Upper lobe of left lung (tissue), 6 donors: ENCODE data around the gene ACBD6. TPM values are rescaled to one million over a fixed set of nuclear protein-coding genes. Genes with fewer than 3 reads are reported as not detected.
A peak's percentile ranks its signal among the peaks of the same experiment; 100 is the strongest.

Source experiments
- ATAC-seq, 2 donors: fragments of 200-7000 bp; cut with Tn5 transposase; one replicate each; pipeline ENCODE4 v1.9.1; 2022; ENCODE audit warnings: mild to moderate bottlenecking in 2 of 2, moderate library complexity in 2 of 2; ENCODE audit not compliant: low FRiP score in 2 of 2
- DNase-seq, 2 donors: peaks; one replicate each; pipeline ENCODE4 v3.0.0-alpha.2; 2019 to 2020
- H3K27ac ChIP-seq, 4 donors: fragments of 200-600 bp; sonication (generic); one replicate each; pipeline ENCODE4 v1.5.1; 2016 to 2019
- H3K27me3 ChIP-seq, 4 donors: fragments of 200-600 bp; sonication (generic); one replicate each; pipeline ENCODE4 v1.5.1; 2017 to 2019
- H3K36me3 ChIP-seq, 4 donors: fragments of 200-600 bp; sonication (generic); one replicate each; pipeline ENCODE4 v1.5.1; 2016 to 2019
- H3K4me1 ChIP-seq, 4 donors: fragments of 200-600 bp; sonication (generic); one replicate each; pipeline ENCODE4 v1.5.1; 2018 to 2019
- H3K4me3 ChIP-seq, 4 donors: fragments of 200-600 bp; sonication (generic); one replicate each; pipeline ENCODE4 v1.5.1; 2017 to 2019; ENCODE audit warnings: mild to moderate bottlenecking in 2 of 4, moderate library complexity in 1 of 4
- H3K9me3 ChIP-seq, 4 donors: fragments of 200-600 bp; sonication (generic); one replicate each; pipeline ENCODE4 v1.5.1; 2018 to 2019
- CTCF ChIP-seq, 6 experiments: fragments of 450-650 bp in 4 of 6; fragments of 200-600 bp in 2 of 6; sonication (generic) in 2 of 6; IDR thresholded peaks; one replicate each; pipeline ENCODE4 v1.5.1; 2016 to 2019; ENCODE audit warnings: antibody characterized with exemption in 6 of 6
- EP300 ChIP-seq, 4 donors: sonication (generic); formaldehyde crosslinking; IDR thresholded peaks; one replicate each; pipeline ENCODE4 v1.5.1; 2017; ENCODE audit warnings: antibody characterized with exemption in 4 of 4, control low read depth in 2 of 4
- POLR2A ChIP-seq, 4 donors: fragments of 450-650 bp; IDR thresholded peaks; one replicate each; pipeline ENCODE4 v1.5.1; 2016 to 2017; ENCODE audit warnings: antibody characterized with exemption in 4 of 4, mild to moderate bottlenecking in 2 of 4
- POLR2AphosphoS5 ChIP-seq, 2 donors: sonication (generic); formaldehyde crosslinking; IDR thresholded peaks; one replicate each; pipeline ENCODE4 v1.5.1; 2017; ENCODE audit warnings: antibody characterized with exemption in 2 of 2
- WGBS, 2 donors: methylation state at CpG; one replicate each; pipeline ENCODE4 v1.1.5; 2017 to 2018; 5-methylcytosine and 5-hydroxymethylcytosine counted together
- total RNA-seq, 6 donors: library from RNA; depleted of rRNA in 4 of 6; stranded (reverse); fragments of >200 nt in 4 of 6; gene quantifications; one replicate each; pipeline versions ENCODE4 v1.1.0 to v1.2.1, GENCODE V29; 2016 to 2021
- donor health status: DM: no; HTN: no; CAD: no; lungs with moderate emphysema.
- donor health status: DM: no; HTN: yes; CAD: no; lungs with severe emphysema.

Gene ACBD6
- total RNA-seq, 6 donors from 2014 or later, result 24.9 to 72.3 (median 51.5) TPM

GRCh38 chr1:180484490-180484889 lies 17.9 kb downstream of the ACBD6 start:
- 96 to 99% methylated on average over 8 of the region's 8 CpGs for WGBS, 2 donors
- no peaks in the 10 kb centered on the region for H3K9me3 ChIP-seq
- H3K27me3 ChIP-seq, result no peaks in the 10 kb centered on the region
- DNase-seq (no peak), ATAC-seq (no peak)
- peaks cover 0 to 8% (median 3%) of the 10 kb centered on the region in 4 donors for H3K4me1 ChIP-seq
- no peak for TF ChIP-seq POLR2AphosphoS5 (IDR thresholded peaks at IDR 0.05)
- TF ChIP-seq POLR2A (IDR thresholded peaks at IDR 0.05), result no peak
- TF ChIP-seq CTCF (IDR thresholded peaks at IDR 0.05), result no peak
- no peak for TF ChIP-seq EP300 (IDR thresholded peaks at IDR 0.05)
- peaks cover 0 to 17% (median 4%) of the 10 kb centered on the region in 4 donors for H3K36me3 ChIP-seq
- H3K4me3 ChIP-seq, result no peak overlapping the region
- H3K27ac ChIP-seq, result no peak overlapping the region

DNA sequence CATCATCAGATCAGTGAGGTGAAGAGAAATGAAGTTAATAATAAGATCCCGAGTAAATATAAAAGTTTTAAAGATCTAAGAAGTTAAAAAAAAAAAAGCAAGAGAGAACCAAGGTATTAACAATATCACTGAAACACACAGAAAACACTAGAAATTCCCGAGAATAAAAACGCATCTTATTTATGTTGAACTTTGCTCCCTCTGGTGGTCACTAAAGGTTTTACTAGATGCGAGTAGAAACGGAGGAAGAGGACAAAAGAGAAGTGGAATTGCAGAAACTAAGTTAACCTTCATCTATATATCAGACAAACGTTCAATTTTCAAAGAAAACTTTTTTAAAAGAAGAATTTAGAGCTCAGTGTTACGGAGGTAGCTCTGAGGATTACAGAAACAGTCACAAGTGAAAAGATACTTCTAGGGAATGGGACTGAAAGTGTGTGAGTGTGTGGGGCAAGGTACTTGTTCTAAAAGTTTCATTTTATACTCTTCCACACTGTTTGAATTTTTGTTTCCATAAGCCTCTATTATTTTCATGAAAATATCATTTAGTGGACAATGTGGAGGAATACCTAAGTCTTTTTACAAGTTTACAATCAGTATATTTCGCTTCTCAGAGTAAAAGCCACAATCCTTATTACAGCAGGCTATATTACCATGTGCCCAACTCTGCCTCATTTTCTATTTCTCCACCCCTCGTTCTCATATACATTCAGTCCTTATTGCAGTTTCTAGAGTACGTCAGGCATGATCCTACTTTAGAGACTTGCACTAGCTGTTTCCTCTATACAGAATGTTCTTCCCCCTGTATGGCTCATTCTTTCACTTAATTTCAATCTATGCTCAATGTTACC lies 19.7 kb downstream of the ACBD6 start:
- Histone ChIP-seq H3K4me1 (peaks cover 0 to 8% (median 3%) of the 10 kb centered on the region in 4 donors), H3K27me3 (no peaks in the 10 kb centered on the region), H3K36me3 (peaks cover 0 to 24% (median 4%) of the 10 kb centered on the region in 4 donors), H3K4me3 (no peak overlapping the region), H3K9me3 (no peaks in the 10 kb centered on the region), H3K27ac (no peak overlapping the region)
- ATAC-seq (peak in 1 of 2 donors; percentile 69), DNase-seq (no peak)
- TF ChIP-seq POLR2AphosphoS5 (IDR thresholded peaks at IDR 0.05) (no peak), CTCF (IDR thresholded peaks at IDR 0.05) (peak in 5 of 6 experiments; percentile 46 to 75 (median 54)), POLR2A (IDR thresholded peaks at IDR 0.05) (no peak), EP300 (IDR thresholded peaks at IDR 0.05) (no peak)
- 24 to 26% methylated on average over 10 of the region's 10 CpGs for WGBS, 2 donors

- Histone ChIP-seq H3K4me3 (no peak overlapping the region), H3K36me3 (peaks cover 0 to under 1% (median 0%) of the 10 kb centered on the region in 4 donors), H3K4me1 (no peaks in the 10 kb centered on the region), H3K27ac (no peak overlapping the region), H3K9me3 (no peaks in the 10 kb centered on the region), H3K27me3 (no peaks in the 10 kb centered on the region)
- no peak for TF ChIP-seq POLR2A (IDR thresholded peaks at IDR 0.05)
- no peak for TF ChIP-seq EP300 (IDR thresholded peaks at IDR 0.05)
- TF ChIP-seq CTCF (IDR thresholded peaks at IDR 0.05), result no peak
- WGBS, 2 donors, result 97 to 98% methylated on average over 1 of the region's 1 CpG
- ATAC-seq, result no peak
- DNase-seq, result no peak
These were observed 32.3 kb downstream of the ACBD6 start for GRCh38 chr1:180470031-180470430.

DNA sequence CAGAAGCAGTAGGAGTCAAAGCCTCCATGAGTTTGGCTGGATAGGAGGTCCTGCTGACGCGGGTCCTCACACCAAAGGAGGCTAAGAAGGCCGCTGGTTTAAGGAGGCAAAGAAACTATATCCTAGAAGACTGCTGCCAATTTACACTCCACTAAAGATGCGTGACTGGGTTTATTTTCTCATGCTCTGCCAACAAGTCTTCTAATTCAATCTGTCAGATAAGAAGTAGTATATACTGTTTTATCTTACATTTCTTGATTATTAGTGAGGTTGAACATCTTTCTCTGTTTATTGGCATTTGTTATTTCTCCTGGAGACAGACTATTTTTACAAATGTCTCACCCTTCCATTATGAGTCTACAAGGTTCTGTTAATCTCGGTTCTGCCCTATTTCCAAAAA lies 34.1 kb downstream of the ACBD6 start:
- no peak overlapping the region for H3K27ac ChIP-seq
- ATAC-seq (no peak), DNase-seq (no peak)
- H3K27me3 ChIP-seq, result no peaks in the 10 kb centered on the region
- no peaks in the 10 kb centered on the region for H3K4me1 ChIP-seq
- WGBS, 2 donors, result 95 to 98% methylated on average over 5 of the region's 5 CpGs
- peaks cover 0 to 14% (median 6%) of the 10 kb centered on the region in 4 donors for H3K9me3 ChIP-seq
- TF ChIP-seq POLR2AphosphoS5 (IDR thresholded peaks at IDR 0.05), result no peak
- TF ChIP-seq EP300 (IDR thresholded peaks at IDR 0.05), result no peak
- no peak for TF ChIP-seq POLR2A (IDR thresholded peaks at IDR 0.05)
- no peak for TF ChIP-seq CTCF (IDR thresholded peaks at IDR 0.05)
- no peaks in the 10 kb centered on the region for H3K36me3 ChIP-seq
- no peak overlapping the region for H3K4me3 ChIP-seq
